GM21717 (cell line): ENCODE measurements around the gene ABLIM2.
A peak's percentile ranks its signal among the peaks of the same experiment; 100 is the strongest.

Experiments
- ATAC-seq: cut with Tn5 transposase; IDR thresholded peaks from one replicate; pipeline ENCODE4 v1.9.1; 2021; ENCODE audit warnings: mild to moderate bottlenecking, moderate library complexity; ENCODE audit not compliant: unreplicated experiment

ABLIM2 gene

DNA sequence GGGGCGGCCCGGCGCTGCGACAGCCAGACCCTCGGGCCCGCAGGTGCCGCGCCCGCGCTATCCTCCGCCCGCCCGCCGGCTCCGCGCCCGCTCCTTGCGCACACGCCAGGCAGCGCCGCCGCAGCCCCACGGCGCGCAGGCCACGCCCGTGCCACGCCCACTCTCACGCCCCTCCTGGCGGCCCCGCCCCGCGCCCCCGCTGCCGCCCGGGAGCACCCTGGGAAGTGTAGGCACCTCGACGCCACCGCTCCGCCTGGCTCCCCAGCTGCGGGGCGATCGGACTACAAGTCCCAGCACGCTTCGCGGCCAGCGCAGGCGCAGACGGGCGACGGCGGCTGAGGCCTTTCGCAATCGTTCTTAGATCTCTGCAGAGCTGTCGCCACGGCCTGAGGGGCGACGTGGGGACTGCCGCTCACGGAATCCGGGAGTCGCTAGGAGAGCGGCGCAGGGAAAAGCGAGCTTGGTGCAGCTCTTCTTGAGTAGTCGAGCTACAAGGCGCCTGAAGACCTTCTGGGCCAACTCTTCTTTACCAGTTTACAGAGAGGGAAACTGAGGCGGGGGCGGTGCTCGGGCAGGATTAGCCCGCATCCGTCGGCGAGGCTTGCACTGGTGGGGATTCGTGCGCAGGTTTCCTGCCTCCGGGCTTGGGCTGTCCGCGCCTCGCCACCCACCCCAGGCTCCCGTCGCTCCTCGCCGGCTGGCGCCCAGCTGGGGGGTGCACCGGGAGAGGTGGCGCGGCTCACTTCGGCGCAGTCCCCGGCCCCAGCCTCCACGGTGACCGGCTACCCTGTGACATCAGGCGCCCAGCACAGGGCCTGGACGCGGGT lies at the start of gene ABLIM2:
Gene ABLIM2, minus strand, starts transcription at position 104 of the 827 bp plus-strand sequence. CDS start 124 bp downstream, outside the sequence.
- ATAC-seq = peak; percentile 95

DNA sequence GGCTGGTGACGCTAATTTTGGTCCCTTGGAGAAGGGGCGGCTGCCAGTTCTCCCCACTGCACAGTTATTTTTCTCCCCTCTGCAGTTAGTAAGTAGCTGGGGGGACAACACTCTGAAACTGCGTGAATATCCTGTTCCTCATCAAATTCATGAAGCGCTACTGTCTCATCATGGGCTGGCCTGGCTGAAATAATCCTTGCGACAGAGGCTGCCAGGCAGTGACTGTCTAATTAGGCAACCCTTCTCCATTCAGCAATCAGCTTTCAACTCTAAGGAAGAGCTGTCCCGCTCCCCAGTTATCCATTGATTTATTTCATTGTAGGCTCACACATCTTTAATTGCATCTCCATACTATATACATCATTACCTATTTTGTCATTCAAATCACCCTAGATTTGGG lies 48.7 kb upstream of the ABLIM2 start:
- ATAC-seq = no peak

DNA sequence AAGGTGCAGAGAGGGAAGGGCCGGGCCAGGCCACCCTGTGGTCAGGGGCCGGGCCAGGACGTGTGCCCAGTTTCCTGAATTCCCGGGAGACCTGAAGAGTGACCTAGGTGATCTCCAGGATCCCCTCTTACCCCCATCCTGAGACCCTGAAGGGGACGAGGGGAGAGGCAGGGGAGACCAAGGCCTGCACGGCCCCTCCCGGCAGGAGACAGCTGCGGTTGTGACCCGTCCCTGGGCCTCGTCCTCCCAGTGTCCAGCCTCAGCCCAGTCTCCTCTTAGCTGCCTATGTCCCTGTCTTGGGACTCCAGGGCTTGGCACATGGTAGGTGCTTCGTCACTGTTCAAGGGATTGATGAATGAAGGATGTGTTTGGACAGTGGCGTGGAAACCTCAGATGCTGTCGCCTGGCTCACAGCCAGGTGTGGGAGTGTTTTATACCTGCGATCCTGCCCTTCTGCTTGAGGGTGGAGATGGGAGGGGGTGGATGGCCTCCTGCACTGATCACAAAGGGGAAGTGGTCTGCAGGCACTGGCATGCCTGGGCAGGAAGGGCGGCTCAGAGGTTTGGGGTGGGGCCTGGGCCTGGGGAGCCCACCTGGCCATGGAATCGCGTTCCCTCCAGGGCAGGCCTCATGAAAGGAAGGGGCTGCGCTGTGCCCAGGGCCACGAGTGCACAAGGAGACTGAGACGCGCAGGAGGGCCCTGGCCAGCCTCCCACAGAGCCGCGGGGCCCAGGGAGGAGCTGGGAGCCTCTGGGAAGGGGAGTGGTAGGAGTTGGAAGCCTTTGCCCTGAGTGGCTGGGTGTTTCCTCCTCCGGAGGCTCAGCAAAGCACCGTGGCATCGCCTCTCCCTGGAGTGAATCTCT lies 47.4 kb upstream of the ABLIM2 start:
- no peak for ATAC-seq

DNA sequence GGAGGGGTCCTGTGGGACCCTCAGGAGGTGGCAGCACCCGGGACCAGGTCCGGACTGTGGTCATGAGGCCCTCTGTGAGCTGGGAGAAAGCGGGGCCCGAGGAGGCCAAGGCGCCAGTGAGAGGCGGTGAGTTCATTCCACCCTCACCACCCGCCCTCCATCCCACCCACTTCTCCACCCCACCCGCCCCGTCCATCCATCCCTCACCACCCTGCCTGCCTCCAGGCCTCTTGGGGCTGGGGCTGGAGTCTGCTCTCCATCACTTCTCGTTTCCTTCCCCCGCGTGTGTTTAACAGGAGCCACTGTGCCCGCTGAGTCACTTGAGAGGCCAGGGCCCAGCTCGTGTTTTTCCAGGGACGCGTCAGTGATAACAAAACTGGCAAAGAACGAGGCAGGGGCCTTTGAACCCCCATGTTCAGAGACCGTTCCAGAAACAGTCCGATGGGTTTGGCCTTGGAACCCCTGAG lies 46.7 kb upstream of the ABLIM2 start:
- no peak for ATAC-seq

DNA sequence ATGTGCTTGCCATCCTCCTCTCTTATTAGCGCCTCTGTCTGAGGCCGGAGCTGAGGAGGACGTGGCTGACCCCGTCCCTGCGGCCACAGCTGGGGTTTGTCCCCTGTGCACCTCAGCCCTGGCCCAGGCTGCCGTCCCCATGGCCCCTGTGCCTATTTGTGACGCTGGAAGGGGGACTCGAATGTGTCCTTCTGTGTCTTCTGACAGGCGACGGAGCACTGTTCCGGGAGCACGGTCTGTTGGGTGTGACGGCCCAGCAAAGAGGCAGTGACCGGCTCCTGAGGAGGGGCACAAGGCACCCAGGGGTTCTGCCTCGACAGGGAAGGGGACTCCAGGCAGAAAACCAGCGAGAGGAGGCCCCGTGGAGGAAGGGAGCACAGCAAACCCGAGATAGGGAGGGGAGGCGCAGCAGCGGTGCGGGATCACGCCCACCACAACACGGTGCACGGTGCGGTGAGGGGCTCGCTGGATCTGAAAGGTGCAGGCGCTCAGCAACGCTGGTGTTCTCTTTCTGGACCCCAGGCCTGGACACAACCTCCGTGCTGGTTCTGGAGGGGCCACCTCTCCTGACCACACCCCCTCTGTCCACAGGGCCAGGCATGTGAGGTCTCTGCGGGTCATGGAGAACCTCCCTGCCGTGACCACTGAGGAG lies 46.1 kb upstream of the ABLIM2 start:
- no peak for ATAC-seq

DNA sequence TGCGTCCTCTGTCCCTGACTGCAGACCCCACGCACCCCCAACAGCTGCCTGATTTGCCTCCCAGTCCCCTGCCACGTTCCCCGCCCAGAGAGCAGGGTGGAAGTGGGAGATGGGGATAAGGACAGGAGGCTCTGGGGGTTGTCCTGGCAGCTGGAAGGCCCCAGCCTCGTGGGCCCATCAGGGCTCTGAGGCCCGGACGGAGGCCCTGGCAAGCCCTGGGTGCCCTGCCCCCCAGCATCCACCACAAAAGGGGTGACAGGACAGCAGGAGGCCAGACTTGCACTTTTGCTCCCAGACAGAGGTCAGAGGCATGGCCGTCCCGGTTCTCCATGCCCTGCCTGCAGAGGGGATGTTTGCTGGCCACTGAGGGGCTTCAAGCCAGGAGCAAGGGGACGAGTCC lies 45.2 kb upstream of the ABLIM2 start:
- no peak for ATAC-seq

DNA sequence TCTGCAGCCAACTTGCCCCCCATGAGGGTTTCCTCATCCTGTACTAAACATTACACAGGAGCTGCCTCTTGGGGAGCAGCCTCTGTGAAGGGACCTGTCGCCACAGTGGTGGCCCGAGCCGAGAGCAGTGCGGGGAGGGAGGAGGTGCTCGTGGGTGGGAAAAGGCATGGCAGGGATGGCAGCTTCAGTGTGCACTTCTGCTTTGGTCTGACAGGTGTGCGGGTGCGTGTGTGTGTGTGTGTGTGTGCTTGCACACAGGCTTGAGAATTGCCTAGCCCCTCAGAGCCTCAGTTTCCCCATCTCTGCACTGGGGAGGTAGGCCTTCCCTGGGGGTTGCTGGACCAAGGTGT lies 44.4 kb upstream of the ABLIM2 start:
- ATAC-seq = no peak

DNA sequence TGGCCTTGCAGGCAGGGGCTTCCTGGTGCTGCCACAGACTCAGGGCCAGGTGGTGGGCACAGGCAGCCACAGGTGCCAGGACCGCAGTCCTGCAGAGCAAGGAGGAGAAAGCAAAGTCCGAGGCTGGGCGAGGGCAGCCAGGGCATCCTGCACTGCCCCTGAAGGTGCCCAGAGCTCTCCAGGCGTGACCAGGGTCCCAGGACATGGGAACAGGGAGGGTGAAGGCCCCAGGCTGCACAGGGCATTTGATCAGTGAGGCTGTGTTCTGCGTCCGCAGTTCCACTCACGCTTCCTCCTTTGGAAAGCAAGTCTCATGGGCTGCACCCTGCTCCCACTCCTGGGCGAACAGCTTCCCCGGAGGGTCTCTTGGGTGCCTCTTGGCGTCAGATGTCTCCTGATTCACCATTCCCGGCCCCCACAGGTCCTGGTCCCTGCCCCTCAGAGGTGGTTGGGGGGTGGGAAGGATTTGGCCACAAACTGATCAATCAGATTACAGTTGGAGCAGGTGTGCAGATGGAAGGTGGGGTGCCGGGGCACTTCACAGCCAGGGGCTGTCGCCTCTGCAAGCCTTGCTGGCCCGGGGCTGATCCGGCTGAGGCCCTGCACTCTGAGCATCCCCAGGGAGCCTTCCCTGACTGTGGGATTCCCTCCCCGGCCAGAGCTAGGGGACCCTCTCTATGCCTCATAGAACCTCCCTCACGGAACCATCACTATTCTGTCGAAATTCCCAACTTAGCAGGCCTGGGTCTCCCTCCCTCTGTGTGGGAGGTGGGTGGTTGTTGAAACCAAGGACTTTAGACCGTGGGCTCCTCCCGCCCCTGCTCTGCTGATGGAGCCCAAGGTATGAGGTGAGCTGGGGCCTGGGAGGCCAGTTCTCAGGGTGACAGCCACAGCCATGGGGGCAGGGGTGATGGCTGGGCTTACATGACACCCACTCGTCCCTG lies 43.8 kb upstream of the ABLIM2 start:
- ATAC-seq = no peak

DNA sequence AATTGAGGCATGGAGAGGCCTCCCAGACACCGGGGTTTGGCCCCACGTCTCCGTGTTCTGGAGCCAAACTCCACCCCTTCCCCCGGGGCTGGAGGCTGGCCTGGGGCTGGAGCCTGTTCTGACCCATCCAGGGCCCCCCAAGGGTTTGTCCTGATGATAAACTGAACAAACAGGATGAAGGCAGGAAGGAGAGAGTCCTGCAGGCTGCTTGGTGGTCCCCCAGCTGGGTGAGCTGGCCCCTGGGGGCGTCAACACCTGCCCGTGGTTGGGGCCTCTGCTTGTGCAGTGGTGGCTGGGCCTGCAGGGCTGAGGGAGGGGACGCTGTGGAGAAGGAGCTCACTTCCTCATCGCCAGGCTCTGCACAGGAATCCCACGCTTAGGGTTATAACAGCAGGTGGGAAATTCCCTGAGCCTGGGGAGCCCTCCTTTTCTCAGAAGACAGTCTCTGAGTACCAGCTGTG lies 42.7 kb upstream of the ABLIM2 start:
- peak; percentile 59 for ATAC-seq

DNA sequence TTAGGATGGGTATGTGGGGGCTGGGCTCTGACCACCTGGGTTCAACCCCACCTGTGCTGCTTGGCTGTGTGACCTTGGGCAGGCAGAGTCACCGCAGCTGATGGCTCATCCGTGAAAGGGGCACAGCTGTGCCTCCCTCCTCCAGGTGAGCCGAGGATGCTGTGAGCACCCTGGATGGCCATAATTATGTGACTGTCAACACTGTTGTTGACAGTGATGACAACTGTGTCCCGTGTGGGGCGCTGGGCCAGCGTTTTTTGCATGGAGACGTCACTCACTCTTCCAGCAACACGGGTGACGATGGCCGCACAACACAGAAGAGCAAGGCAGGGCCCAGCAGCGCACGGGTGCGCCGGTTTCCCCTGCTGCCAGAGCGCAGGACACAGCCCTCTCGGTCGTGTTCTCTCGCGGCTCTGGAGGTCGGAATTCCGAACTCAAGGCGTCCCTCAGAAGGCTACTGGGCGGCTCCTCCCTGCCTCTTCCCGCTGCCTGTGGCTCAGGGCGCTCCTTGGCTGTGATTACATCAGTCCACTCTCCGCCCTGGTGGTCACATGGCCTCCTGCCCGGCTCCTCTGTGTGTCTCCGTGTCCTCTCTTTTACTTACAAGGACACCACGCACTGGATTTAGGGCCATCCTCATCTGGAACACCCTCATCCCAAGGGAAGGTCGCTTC lies 41.8 kb upstream of the ABLIM2 start:
- ATAC-seq = no peak

DNA sequence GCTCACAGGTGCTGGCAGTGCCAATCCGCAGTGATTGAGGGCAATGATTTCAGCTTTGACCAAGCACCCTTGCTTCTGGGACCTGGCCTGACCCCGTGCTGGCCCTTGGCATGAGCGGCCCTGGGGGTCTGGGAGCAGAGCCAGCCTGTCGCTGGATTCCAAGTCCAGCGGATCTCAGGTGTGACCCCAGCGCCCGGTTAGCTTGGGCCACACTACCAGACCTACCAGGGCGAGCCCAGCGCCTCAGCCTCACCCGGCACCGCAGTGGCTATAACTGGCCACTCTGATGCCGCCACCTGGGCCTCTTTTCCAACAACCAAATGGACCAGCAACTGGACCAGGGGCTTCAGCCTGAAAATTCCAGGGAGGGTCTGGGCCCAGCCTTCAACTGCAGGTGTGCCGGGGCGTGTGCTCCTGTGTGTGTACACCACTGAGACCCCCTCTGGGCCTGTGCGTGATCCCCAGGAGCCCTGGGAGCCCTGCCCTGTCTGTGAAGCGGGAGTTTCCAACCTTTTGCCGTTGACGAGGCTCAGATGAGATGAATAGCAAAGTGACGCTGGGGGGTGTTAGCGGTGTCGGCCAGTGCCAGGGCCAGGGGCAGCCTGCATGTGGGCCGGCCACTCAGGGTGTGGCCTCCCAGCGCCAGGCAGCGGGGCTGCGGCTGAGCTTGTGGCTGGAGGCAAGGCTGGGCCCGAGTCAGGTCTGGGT lies 41.1 kb upstream of the ABLIM2 start:
- ATAC-seq = no peak

DNA sequence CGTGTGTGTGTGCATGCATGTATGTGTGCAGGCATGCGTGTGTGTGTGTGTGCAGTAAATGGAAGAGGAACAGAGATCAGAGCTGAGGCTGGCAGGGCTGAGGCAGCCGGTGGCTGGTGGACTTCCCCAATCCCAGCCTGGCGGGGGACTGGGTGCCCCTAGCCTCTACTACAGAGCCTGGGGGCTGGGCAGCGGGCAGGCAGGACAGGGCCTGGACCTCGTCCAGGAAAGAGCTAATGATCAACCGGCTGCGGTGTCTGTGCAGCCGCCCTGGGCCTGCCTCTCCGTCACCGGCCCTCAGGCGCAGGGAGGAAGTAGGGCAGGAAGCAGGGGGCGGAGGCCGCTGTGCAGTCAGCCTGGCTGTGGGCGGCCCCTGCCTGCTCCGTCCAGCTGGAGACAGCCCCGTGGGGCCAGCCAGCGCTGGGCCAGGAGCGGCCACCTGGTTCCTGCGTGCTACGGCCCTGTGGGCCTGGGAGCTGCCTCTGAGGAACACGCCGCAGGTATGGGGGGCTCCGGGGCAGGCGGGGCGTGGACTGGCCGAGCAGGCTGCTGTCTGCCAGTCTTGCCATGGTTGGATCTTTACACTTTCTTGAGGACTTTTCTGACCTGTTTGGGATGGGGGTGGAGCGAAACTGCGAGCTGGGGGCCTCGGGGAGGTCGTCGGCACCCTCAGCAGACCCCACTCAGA lies 40.4 kb upstream of the ABLIM2 start, which contains the start of gene SH3TC1:
Gene SH3TC1, plus strand, starts transcription at position 385 of the 688 bp plus-strand sequence. CDS start 5,905 bp downstream, outside the sequence.
- peak; percentile 66 for ATAC-seq

DNA sequence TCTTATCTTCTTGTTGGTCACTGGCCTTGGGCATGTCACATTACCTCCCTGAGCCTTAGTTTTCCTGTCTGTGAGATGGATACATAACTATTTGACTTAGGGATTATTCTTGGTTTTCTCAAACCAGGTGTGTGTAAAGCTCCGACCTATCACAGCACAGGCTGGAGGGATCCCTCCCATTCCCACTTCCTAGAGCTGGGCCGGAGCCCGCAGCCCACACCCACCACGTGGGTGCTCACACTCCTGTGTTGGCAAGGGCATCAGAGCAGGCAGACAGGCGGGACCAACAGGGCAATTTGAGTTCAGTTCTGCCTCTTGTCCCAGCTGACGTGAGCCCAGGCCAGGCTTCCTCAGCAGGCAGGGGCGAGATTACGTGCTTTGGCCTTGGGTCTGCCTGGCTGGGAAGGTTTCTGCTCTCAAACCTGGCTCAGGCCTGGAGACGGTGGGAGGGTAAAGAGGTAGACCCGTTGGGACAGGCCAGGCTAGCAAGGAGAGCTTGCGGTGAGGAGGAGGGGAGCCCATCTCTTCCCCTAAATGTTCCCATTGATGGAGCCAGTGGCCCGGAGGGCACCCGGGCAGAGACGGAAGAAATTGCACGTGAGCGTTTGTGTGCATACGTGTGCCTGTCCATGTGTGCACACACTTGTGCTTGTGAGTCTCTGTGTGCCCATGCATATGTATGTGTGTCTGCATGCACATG lies 39.7 kb upstream of the ABLIM2 start:
- no peak for ATAC-seq

DNA sequence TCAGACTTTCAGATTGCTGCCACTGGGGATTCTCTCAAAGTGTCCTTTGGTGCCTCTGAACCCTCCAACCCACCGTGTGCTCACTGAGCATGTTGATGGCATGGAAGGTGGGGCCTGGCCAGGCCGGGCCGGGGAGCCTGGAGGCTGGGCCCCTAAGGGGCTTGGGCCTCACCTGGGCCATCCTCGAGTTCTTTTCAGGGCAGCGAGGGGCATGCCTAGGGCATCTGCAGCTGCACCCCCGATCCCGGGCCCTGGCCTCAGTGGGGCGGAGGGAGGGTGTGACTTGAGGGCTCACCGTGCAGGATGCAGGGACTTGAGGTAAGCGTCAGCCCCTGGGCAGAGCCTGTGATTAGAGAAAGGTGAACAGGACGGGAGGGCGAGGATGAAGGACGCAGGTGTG lies 38.9 kb upstream of the ABLIM2 start:
- ATAC-seq = no peak

DNA sequence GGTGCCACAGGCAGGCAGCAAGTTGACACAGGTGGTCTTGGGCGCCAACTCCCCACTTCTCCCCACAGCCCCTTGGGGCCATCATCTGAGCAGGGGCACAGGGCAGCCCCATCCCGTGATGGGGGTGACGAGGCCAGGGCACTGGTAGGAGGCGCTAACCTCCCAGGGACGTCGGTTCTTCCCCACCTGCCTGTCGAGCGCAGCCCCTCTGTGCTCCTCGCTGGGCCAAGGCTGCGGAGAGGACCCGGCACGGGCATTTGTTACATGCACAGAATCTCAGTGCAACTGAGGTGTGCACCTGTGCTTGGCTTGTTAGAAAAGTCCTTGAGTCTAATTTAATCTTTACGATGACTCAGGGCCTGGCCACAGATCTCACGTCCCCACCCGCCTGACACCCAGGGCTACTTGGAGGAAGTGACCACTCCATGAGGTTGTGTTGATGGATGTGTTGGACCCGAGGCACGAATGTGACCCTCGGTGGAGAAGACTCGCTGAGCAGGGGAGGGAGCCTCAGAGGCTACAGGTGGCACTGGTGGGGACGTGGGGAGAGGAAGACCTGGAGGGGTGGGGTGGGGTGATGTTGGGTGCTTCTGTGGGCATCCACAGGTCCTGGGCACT lies 37.3 kb upstream of the ABLIM2 start:
- ATAC-seq = no peak

DNA sequence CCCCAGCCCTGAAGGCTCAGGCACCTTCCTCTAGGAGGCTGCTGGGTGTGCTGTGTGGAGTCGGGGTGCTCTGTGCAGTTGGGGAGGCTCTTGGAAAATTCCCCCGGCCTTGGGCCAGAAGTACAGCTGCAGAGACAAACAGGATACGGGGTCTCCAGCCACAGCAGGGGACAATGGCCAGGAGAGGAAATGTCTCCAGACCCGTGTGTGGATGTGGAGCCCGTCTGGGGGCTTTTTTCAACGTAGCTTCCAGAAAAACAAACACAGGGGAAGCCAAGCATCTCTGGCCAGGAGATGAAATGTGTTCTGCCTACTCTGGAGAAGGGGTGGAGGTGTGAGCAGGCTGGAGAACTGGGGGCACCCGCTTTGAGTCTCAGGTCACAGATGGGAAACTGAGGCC lies 36.8 kb upstream of the ABLIM2 start:
- ATAC-seq = no peak
